ENCODE data around the gene C2CD3. TPM values are rescaled to one million over a fixed set of nuclear protein-coding genes. Genes with fewer than 3 reads are reported as not detected.

C2CD3 gene
- total and polyA plus RNA-seq, 2 of the 4 experiments (the other 2 are of a cell fraction): 11.1 to 19.2 TPM

DNA sequence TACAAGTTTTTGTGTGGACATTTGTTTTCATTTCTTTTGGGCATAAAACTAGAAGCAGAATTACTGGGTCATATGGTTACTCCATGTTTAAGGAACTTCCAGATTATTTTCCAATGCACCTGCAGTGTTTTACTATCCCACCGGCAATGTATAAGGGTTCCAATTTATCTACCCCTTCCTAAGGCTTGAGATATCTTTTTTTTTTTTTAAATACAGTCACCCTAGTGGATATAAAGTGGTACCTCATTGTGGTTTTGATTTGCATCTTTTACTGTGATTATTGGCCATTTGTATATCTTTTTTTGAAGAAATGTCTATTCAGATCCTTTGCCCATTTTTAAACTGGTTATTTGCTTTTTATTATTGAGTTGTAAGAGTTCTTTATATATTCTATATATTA lies 127.4 kb downstream of the C2CD3 start:
- H2BK5ac ChIP-seq (ENCODE audit: low read depth, low read length, poor library complexity, severe bottlenecking): no peak overlapping the region
- WGBS, 2 experiments (ENCODE audit: extremely low coverage in 2 of 2, insufficient read length in 1 of 2): no CpG with 5 or more reads among the region's 1 CpG

More for the DNA sequence above, 127.4 kb downstream of the C2CD3 start:
- Histone ChIP-seq H3K23ac (ENCODE audit: low read depth, low read length) (no peak overlapping the region), H3K4me3 (ENCODE audit: insufficient read depth, low read depth, low read length) (no peak overlapping the region), H2AK9ac (replicated peaks; ENCODE audit: low read depth, low read length, poor library complexity) (no peak overlapping the region), H4K5ac (ENCODE audit: low read depth, low read length) (no peak overlapping the region), H4K91ac (ENCODE audit: insufficient read depth, low read depth, low read length) (no peak overlapping the region), H3K27ac (ENCODE audit: insufficient read depth, low read length) (no peak overlapping the region), H3K4me1 (ENCODE audit: control insufficient read depth, insufficient read depth, low read length) (no peaks in the 10 kb centered on the region), H3K18ac (ENCODE audit: low read depth, low read length) (no peak overlapping the region), H2AK5ac (ENCODE audit: low read depth, low read length) (no peak overlapping the region), H3K79me1 (ENCODE audit: low read depth in 1 of 2, low read length in 2 of 2) (no peaks in the 10 kb centered on the region), H2BK15ac (ENCODE audit: low read depth, low read length) (no peak overlapping the region), H3K9ac (ENCODE audit: low read depth, low read length) (no peak overlapping the region), H3K56ac (ENCODE audit: extremely low read depth, insufficient read depth, low read length) (no peak overlapping the region), H3K14ac (replicated peaks; ENCODE audit: low read depth, low read length) (no peak overlapping the region), H2BK120ac (ENCODE audit: low read depth, low read length) (no peak overlapping the region), H3K4ac (ENCODE audit: low read depth, low read length) (no peak overlapping the region), H3K9me3 (ENCODE audit: control insufficient read depth, insufficient read depth, low read length) (no peaks in the 10 kb centered on the region), H2BK20ac (ENCODE audit: low read depth, low read length) (no peak overlapping the region), H3K9me1 (ENCODE audit: insufficient read depth, low read length) (no peaks in the 10 kb centered on the region; the same call in 1 of the 2 replicates), H4K8ac (ENCODE audit: low read depth in 2 of 2, low read length in 2 of 2) (no peak overlapping the region), H3K36me3 (ENCODE audit: control insufficient read depth, insufficient read depth, low read length) (peaks cover 17% of the 10 kb centered on the region), H4K20me1 (ENCODE audit: insufficient read depth, low read length) (no peaks in the 10 kb centered on the region), H3K4me2 (ENCODE audit: low read depth, low read length) (no peak overlapping the region), H2AFZ (replicated peaks; ENCODE audit: low read length, poor library complexity) (no peak overlapping the region), H3K27me3 (ENCODE audit: control insufficient read depth, insufficient read depth, low read length) (no peaks in the 10 kb centered on the region)
- dilution Hi-C loops (cut with HindIII; ENCODE audit: low sequenced_read_pairs, unreplicated experiment) (no loop called here), in situ Hi-C loops (cut with MboI; ENCODE audit: low sequenced_read_pairs) (no loop called here), intact Hi-C loops (cut with micrococcal nuclease) (no loop called here)
- no TSS peak for BruUV-seq (replicated peaks)
- no peak for ATAC-seq (ENCODE audit: low read depth)
- POLR2A ChIA-PET (ENCODE audit: unreplicated experiment): no interaction called here
- no peak for DNase-seq
- CTCF ChIA-PET: no interaction called here
- TF ChIP-seq, protein P1, sequence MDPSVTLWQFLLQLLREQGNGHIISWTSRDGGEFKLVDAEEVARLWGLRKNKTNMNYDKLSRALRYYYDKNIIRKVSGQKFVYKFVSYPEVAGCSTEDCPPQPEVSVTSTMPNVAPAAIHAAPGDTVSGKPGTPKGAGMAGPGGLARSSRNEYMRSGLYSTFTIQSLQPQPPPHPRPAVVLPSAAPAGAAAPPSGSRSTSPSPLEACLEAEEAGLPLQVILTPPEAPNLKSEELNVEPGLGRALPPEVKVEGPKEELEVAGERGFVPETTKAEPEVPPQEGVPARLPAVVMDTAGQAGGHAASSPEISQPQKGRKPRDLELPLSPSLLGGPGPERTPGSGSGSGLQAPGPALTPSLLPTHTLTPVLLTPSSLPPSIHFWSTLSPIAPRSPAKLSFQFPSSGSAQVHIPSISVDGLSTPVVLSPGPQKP (IDR thresholded peaks at IDR 0.05; ENCODE audit: borderline replicate concordance, low read depth, low read length): no peak
- TF ChIP-seq SMC3 (IDR thresholded peaks at IDR 0.05; ENCODE audit: low read depth, low read length): no peak
- no peak for TF ChIP-seq CHD1 (IDR thresholded peaks at IDR 0.05; ENCODE audit: low read depth, low read length)
- TF ChIP-seq MAFK (IDR thresholded peaks at IDR 0.05; ENCODE audit: low read depth, low read length): no peak
- TF ChIP-seq RCOR1 (IDR thresholded peaks at IDR 0.05; ENCODE audit: insufficient replicate concordance, low read length): no peak
- no peak for TF ChIP-seq CEBPB (IDR thresholded peaks at IDR 0.05; ENCODE audit: low read depth, low read length)
- no peak for TF ChIP-seq BHLHE40 (IDR thresholded peaks at IDR 0.05; ENCODE audit: low read depth, low read length)
- TF ChIP-seq MXI1 (IDR thresholded peaks at IDR 0.05; ENCODE audit: borderline replicate concordance, low read depth, low read length): no peak
- TF ChIP-seq, protein P2, sequence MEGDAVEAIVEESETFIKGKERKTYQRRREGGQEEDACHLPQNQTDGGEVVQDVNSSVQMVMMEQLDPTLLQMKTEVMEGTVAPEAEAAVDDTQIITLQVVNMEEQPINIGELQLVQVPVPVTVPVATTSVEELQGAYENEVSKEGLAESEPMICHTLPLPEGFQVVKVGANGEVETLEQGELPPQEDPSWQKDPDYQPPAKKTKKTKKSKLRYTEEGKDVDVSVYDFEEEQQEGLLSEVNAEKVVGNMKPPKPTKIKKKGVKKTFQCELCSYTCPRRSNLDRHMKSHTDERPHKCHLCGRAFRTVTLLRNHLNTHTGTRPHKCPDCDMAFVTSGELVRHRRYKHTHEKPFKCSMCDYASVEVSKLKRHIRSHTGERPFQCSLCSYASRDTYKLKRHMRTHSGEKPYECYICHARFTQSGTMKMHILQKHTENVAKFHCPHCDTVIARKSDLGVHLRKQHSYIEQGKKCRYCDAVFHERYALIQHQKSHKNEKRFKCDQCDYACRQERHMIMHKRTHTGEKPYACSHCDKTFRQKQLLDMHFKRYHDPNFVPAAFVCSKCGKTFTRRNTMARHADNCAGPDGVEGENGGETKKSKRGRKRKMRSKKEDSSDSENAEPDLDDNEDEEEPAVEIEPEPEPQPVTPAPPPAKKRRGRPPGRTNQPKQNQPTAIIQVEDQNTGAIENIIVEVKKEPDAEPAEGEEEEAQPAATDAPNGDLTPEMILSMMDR (conservative IDR thresholded peaks at IDR 0.05; ENCODE audit: low read depth, low read length): no peak
- no peak for TF ChIP-seq NFE2L2 (IDR thresholded peaks at IDR 0.05; ENCODE audit: low read depth, low read length)
- TF ChIP-seq, protein P3, sequence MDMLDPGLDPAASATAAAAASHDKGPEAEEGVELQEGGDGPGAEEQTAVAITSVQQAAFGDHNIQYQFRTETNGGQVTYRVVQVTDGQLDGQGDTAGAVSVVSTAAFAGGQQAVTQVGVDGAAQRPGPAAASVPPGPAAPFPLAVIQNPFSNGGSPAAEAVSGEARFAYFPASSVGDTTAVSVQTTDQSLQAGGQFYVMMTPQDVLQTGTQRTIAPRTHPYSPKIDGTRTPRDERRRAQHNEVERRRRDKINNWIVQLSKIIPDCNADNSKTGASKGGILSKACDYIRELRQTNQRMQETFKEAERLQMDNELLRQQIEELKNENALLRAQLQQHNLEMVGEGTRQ (IDR thresholded peaks at IDR 0.05; ENCODE audit: low read depth, low read length): no peak
- TF ChIP-seq RFX5 (IDR thresholded peaks at IDR 0.05; ENCODE audit: low read depth, low read length): no peak
- TF ChIP-seq RAD21 (IDR thresholded peaks at IDR 0.05; ENCODE audit: low read length): no peak
- no peak for TF ChIP-seq POLR2A (IDR thresholded peaks at IDR 0.05; ENCODE audit: low read depth, low read length)
- TF ChIP-seq MAZ (IDR thresholded peaks at IDR 0.05; ENCODE audit: borderline replicate concordance, low read depth, low read length): no peak
- TF ChIP-seq FOS (IDR thresholded peaks at IDR 0.05; ENCODE audit: low read depth, low read length): no peak
